Ecto neural progenitor cell (in vitro differentiated cells): Measurements from ENCODE around the gene ADGRG2.
"Not testable (repeated sequence)": the region's sequence is repeated elsewhere in the genome, so short reads cannot be mapped to it uniquely, and the experiment has no call there.

Experiments
- DNase-seq: peaks from one replicate; pipeline ENCODE4 v3.0.0-alpha.2; 2018; ENCODE audit warnings: low spot score

Gene ADGRG2

GRCh38 chrX:18997916-18998315 lies 124.4 kb downstream of the ADGRG2 start:
- no peak for DNase-seq

GRCh38 chrX:18996536-18996935 lies 125.7 kb downstream of the ADGRG2 start:
- no peak for DNase-seq

- no peak for DNase-seq
Observed at GRCh38 chrX:18995221-18995620, 127.0 kb downstream of the ADGRG2 start.

- no peak for DNase-seq
Observed at GRCh38 chrX:18994713-18995112, 127.6 kb downstream of the ADGRG2 start.

- DNase-seq, result no peak
Observed at GRCh38 chrX:18992829-18993228, 129.4 kb downstream of the ADGRG2 start.

- DNase-seq, result no peak
Observed at GRCh38 chrX:18985186-18985435, 137.2 kb downstream of the ADGRG2 start.

- DNase-seq, result peak; percentile 86
Observed at GRCh38 chrX:18984381-18985185, 137.7 kb downstream of the ADGRG2 start.

GRCh38 chrX:18983666-18984380 lies 138.4 kb downstream of the ADGRG2 start, which contains the start of gene PHKA2:
Gene PHKA2 (minus strand): TSS chrX:18984114. CDS start chrX:18983932, 182 bp downstream.
- DNase-seq, result peak; percentile 68

GRCh38 chrX:18981124-18981807 lies 141.0 kb downstream of the ADGRG2 start:
- DNase-seq, result no peak

- not testable (repeated sequence) for DNase-seq
Observed at GRCh38 chrX:18980262-18980661, 142.0 kb downstream of the ADGRG2 start.

- no peak for DNase-seq
Observed at GRCh38 chrX:18974993-18975392, 147.3 kb downstream of the ADGRG2 start.

GRCh38 chrX:18973527-18974192 lies 148.6 kb downstream of the ADGRG2 start:
- no peak for DNase-seq

- no peak for DNase-seq
Observed at GRCh38 chrX:18971506-18971905, 150.8 kb downstream of the ADGRG2 start.

- DNase-seq, result no peak
Observed at GRCh38 chrX:18970465-18970864, 151.8 kb downstream of the ADGRG2 start.

- DNase-seq, result no peak
Observed at GRCh38 chrX:18966624-18967023, 155.6 kb downstream of the ADGRG2 start.

- no peak for DNase-seq
Observed at GRCh38 chrX:18964901-18965300, 157.4 kb downstream of the ADGRG2 start.

- no peak for DNase-seq
Observed at GRCh38 chrX:18964026-18964425, 158.2 kb downstream of the ADGRG2 start.

- DNase-seq, result no peak
Observed at GRCh38 chrX:18962329-18962728, 159.9 kb downstream of the ADGRG2 start.

- DNase-seq, result no peak
Observed at GRCh38 chrX:18961686-18962085, 160.6 kb downstream of the ADGRG2 start.

GRCh38 chrX:18956303-18957032 lies 165.8 kb downstream of the ADGRG2 start:
- DNase-seq, result no peak

- DNase-seq, result no peak
Observed at GRCh38 chrX:18955676-18956075, 166.6 kb downstream of the ADGRG2 start.

GRCh38 chrX:18951032-18951431 lies 171.2 kb downstream of the ADGRG2 start:
- DNase-seq, result no peak
